Astrocyte of the hippocampus (primary cell): ENCODE measurements around the gene FZD8.
"Not testable (repeated sequence)": the region's sequence is repeated elsewhere in the genome, so short reads cannot be mapped to it uniquely, and the experiment has no call there.

Source experiments
- DNase-seq: peaks from one replicate; pipeline ENCODE4 v3.0.0; 2011; ENCODE audit warnings: low read depth, low spot score

FZD8 gene, protein sequence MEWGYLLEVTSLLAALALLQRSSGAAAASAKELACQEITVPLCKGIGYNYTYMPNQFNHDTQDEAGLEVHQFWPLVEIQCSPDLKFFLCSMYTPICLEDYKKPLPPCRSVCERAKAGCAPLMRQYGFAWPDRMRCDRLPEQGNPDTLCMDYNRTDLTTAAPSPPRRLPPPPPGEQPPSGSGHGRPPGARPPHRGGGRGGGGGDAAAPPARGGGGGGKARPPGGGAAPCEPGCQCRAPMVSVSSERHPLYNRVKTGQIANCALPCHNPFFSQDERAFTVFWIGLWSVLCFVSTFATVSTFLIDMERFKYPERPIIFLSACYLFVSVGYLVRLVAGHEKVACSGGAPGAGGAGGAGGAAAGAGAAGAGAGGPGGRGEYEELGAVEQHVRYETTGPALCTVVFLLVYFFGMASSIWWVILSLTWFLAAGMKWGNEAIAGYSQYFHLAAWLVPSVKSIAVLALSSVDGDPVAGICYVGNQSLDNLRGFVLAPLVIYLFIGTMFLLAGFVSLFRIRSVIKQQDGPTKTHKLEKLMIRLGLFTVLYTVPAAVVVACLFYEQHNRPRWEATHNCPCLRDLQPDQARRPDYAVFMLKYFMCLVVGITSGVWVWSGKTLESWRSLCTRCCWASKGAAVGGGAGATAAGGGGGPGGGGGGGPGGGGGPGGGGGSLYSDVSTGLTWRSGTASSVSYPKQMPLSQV

DNA sequence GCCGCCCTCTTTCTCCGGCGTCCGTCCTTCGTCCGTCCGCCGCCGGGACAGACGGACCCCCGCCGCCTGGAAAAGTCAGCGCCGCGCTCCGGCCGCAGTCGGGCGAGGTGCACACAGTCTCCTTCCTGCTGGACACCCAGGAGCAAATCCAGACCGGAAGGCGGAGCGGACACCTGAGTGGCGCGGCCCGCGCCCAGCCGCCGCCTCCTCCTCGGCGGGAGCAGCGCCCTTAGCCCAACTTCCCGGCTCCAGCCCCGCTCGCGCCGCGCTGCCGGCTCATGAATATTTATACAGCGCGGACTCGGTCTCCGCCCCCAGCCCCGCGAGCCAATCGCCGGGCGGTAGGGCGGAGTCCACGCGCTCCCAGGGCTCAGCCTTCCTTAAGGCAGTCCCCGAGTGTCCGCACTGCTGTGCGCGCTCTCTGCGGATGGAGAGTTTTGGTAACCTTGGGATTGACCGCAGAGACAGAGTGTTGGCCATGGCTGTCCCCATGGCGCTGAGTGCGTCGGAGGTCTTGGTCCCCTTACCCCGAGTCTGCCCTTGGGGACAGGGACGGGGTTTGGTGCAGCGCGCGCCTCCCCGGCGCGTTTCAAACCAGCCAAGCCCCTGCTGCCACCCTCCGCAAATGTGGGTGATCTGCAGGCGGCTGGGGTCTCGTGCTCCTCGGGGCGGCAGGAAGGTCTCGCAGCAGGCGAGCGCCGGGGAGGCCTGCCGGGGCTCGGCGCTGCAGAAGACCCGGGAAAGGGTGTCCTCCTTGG, at the start of gene FZD8:
Gene FZD8 (minus strand): TSS at position 262 of the 758 bp plus-strand sequence. CDS start 867 bp downstream, outside the sequence.
- peak; percentile 97 for DNase-seq

DNA sequence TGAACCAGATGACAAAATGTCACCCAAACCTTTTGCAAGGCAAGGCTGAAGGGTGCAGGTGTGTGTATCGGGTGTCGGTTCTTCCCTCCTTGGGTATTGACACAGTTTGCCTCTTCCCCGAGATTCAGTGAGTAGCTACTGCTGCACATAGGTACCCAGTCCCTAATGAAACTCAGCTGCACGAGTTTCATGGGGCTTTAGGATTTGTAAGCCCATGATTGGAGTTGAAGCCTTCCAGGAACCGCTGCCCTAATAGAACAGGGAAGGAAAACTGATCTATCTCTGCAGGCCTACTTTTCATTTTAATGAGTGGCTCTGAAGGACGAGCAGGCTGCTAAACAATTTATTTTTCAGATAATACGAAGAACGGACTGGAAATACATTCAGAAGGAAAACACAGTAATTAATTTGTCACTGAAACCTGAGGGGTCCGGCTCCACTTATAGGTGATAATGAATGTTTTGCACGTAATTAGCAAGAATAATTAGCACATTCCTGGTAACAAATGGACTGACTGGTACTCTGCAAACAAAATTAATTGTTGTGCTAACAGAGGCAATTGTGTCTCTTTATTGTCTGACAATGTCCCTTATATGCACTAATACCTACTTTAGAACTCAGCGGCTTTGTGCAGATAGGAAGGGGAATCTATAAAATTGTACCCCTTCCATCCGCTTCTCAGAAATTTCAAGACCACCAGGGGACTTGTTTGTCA, 49.6 kb upstream of the FZD8 start:
- DNase-seq = no peak

DNA sequence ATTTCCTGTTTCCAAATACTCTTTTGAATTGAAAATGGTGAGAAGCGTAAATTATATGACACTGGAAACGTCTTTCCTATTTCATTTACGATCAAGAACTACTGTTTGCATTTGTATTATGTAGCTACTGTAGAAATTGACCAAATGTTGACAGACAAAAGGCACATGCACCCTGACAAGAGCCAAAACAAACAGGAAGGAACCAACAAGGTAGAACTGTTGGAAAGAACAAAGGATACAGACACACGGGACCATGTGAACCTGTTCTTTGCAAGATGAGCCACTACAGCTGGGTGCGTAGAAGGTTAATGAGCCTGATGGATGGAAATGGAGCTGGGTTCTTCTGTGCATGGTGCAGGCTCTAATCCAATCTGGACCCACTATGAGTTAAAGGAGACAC, 48.4 kb upstream of the FZD8 start:
- no peak for DNase-seq

DNA sequence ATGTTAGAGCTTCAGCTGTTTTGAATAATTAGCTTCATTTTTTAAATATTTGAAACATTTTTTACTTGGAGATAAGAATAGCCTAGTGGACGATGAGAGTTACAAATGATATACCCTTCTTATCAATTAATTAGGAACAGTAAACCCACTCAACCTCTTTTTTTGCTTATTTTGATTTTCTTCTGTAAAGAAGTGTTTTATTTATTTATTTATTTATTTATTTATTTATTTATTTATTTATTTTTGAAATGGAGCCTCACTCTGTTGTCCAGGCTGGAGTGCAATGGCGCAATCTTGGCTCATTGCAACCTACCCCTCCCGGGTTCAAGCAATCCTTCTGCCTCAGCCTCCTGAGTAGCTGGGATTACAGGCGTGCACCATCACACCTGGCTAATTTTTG, 43.8 kb upstream of the FZD8 start:
- not testable (repeated sequence) for DNase-seq

DNA sequence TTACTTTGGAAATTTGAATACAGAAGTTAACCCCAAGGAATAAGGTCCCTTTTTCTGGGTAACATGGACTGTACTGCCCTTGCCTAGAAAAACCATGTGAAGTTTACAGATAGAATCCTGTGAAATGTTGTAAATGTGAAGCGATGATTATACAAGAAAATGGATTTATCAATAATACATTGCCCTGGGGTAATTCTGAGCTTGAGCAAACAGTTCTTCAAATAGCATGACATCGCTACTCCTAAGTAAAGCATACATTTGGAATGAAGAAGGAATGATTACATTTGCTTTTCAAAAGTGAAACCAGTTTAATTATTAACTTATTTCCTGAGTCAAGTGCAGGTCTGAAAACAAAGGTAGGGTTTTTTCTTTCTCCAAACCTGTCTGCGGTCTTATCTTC, 43.3 kb upstream of the FZD8 start:
- no peak for DNase-seq

DNA sequence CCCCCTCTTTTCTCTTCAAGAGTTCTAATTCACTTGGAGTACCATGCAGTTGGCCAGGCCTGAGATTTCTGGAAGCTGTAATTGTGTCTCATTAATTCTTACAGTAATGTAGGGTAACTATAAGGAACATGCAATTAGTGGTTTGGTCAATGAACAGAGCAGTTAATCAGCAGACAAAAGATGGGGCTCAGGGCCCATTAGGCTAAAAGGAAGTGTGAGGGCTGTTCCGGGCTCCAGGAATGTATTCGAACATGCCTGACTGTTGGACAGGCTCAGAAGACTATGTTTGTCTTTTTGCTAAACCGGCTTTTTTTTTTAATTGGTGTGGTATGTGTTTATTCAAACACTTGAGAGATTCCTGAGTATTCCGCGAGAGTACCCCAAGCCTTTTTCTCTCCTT, 42.5 kb upstream of the FZD8 start:
- DNase-seq = peak; percentile 29

DNA sequence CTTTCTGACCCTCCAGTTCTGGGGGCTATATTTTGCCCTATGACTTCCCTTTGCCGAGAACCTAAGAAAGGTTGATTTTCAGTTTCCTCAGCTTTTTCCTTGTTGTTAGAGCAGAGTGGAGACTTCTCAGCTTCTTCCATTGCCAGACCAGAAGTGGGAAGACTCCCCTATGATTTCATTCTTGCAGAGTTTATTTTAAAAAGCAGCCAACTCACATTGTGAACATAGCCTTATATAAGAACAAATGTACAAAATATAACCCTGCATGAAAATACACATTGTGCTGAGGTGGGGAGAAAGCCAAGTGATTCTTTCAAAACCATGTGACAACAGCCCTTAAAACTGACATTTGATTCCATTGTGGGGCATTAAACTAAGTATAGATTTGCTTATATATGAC, 33.8 kb upstream of the FZD8 start:
- DNase-seq = no peak

DNA sequence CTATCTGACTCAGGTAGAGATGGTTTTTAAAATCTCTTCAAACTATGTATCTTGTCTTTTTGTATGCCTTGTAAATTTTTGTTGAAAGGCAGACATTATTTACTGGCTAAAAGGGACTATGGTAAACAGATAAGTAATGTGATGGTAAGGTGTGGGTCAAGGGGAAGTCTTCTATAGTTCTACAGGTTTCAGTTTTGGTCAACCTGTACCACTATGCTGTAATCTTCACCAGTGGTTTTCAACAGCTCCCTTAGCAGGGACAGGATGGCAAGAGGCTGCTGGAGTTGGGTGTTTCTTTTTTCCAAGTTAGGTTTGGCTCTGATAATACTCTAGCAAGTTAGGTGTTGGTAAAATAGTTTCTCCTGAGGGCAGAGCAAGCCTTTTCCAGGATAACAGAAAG, 32.7 kb upstream of the FZD8 start:
- no peak for DNase-seq

DNA sequence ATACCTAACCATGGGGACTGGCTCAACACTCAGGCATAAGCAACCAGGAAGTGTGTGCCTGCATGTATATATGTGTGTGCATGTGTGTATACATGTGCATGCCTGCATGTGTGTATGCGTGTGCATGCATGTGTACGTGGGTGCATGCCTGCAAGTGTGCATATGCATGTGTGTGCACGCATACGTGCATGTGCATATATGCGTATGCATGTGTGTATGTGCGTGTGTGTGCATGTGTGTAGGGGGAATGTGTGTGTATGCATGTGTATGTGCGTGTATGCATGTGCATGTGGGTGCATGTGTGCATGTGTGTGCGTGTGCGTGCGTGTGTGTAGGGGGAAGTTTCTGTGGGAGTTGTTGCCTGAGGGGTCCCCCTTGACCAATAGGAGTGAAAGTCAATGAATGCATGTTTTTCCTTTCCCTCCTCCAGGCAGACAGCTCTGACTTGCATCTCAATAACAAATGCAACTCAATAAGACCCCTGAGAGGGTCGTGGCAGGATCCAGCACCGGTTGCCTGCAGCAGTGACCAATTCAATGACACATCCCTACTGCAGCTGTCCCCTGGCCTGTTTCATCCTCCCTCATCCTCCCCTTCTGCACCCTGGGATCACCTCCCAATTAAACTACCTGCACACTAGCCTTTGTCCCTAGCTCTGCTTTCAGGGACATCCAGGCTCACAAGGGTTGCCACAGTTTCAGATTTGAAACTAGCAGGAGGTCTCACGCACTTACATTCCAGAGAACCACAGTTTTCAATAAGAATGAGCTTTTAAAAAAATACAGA, 27.0 kb upstream of the FZD8 start:
- no peak for DNase-seq

DNA sequence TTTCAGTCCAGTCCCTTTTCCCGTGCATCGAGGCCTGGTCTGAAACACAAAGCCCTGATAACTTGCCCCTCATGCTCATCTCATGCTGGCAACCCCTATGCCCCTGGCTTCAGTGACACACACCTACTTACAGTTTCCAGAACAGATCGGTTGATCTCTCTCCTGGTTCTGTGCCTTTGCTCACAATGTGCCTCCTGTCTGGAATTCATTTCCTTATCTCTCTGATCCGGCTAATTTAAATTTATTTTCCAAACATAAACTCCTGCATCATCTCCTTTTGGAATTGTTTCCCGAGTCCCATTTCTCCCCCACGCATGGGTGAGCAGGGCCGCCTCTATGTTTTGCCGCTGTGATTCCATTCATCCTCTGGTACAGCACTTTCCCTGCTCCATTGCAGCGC, 25.9 kb upstream of the FZD8 start:
- DNase-seq = no peak

DNA sequence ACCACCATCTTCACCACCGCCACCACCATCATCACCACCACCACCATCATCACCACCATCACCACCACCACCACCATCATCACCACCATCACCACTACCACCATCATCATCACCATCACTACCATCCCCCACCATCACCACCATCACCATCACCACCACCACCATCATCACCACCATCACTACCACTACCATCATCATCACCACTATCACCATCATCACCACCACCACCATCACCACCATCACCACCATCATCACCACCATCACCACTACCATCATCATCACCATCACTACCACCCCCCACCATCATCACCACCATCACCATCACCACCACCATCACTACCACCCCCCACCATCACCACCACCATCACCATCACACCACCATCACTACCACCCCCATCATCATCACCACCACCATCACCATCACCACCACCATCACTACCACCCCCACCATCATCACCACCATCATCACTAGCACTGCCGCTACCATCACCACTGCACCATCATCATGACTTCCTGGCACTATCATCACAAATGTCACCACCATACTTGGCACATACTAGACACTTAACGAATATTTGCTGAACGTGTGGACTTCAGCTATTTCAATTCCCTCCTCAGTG, 25.3 kb upstream of the FZD8 start:
- DNase-seq = no peak

DNA sequence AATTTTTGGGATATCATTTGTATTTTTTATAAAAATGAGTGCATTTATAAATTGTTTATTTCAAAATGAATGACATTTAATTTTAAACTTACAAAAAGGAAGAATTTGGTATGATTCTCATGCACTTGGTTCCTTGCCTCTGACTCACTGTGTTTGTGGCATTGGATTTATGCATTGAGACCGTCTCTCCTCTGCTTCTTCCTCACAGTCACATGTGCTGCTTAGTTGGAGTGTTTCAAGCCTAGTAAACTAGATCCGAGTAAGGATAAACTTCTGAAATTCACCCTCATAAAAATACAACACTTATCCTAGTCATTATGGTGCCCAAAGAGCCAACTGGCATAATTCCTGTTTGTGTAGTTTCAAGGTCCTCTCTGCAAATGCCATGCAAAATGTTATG, 19.1 kb upstream of the FZD8 start:
- DNase-seq = no peak

DNA sequence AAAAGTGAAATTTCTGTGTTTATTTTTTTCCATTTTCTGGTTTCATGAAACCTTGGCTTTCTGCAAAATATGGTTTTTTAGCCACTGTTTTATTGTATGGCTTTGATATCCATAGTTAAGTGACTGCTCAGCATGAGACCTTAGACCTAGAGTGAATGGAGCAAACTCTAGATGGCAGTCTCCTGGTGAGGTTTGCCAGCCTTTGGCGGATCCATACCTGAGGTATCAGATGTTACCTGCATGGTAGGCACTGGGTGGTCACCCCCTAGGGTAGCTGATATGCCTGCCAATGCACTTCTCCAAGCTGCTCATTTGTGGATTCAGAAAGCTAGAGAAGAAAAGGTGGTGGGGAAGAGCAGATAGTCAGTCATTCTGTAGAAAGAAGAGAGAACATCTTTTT, 17.4 kb upstream of the FZD8 start:
- no peak for DNase-seq

DNA sequence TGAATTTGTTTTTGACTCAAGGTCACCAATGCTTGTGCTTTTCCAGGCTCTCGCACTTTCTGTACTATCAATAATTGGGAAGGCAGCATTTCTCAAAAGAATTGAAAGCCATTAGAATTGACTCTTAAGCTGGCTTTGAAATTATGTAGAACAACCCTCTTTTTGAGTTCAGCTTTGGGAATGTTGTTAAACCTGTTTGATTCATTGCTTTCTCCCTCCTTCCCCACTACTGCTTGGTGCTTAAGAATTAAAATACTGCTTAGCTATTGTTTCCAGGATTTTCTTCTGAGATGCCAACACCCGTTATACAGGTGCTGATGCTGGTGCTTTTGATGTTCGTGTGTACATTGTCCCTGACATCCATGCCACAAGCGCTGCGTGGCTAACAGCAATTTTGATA, 15.5 kb upstream of the FZD8 start:
- no peak for DNase-seq

DNA sequence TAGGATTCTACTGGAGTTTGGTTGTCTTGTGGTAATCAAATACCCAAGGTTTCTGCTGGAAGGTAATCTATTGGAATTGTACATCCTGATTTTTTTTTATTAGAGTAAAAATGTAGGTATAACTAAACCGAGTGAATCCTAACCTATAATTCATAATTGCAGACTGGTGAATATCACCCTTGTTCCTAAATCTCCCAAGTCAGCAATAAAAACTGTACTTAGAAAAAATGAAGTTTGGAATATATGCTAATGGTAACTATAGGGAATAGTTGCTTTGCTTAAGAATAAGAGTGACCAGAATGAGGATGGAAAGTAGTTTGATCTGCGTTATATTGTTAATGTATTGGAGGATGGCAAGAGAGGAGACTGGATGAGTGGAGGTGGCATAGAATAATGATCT, 10.7 kb upstream of the FZD8 start:
- no peak for DNase-seq

DNA sequence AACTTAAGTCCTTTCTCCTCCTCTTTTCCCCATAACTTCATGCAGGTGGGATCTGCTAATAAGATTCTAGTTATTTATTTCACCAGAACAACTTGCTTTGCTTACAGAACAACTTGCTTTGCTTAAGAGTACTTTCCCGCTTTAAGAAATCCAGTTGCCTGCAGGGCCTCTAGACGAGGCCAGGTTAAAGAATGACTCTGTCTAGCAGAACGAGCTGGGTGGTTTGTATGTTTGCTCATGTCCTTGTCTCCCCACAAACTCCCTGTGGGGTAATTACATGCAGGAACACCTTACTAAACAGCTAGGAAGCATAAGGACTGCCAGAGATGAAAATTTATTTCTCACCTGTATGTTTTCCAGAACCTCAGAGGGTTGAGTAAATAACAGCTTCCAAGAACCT, 8.8 kb upstream of the FZD8 start:
- DNase-seq = no peak

DNA sequence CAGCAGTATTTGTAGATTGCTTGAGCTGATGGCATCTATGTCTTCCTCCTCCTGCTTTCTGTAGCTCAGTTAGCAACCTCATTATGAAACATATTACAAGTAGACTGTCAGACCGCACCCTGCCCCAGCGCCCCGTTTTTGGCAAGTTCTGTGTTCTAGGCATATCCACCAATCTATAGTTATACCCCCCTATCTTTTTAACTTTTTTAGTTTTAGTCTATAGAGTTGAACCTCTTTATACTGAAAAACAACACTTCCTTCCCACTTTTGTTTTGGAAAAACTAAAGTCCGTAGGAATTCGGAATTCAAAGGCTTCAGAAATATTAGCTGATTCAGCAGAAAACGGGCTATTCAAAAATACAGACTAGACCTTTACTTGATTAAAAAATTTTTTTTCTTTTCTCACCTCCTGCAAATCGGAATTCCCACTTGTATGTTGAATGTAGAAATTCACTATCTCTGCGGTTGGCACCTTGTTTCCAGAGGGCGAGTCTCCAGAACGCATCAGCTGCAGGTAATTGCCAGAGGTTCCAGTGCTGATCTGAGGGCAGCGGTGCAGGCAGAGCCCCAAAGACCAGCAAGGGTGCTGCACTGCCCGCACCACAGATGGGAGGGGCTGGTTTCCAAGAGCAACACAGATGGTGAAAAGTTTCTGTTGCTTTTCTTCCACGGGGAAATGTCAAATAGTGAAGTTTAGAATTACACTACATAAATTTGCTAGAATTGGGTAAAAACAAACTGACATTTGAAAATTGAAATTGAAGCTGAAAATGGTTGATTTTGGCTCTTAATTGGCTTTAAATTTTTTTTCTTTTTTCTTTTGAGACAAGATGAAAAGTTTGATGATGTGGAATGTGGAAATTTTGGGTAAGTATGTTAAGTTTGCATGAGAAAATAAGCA, 2.2 kb upstream of the FZD8 start:
- no peak for DNase-seq

DNA sequence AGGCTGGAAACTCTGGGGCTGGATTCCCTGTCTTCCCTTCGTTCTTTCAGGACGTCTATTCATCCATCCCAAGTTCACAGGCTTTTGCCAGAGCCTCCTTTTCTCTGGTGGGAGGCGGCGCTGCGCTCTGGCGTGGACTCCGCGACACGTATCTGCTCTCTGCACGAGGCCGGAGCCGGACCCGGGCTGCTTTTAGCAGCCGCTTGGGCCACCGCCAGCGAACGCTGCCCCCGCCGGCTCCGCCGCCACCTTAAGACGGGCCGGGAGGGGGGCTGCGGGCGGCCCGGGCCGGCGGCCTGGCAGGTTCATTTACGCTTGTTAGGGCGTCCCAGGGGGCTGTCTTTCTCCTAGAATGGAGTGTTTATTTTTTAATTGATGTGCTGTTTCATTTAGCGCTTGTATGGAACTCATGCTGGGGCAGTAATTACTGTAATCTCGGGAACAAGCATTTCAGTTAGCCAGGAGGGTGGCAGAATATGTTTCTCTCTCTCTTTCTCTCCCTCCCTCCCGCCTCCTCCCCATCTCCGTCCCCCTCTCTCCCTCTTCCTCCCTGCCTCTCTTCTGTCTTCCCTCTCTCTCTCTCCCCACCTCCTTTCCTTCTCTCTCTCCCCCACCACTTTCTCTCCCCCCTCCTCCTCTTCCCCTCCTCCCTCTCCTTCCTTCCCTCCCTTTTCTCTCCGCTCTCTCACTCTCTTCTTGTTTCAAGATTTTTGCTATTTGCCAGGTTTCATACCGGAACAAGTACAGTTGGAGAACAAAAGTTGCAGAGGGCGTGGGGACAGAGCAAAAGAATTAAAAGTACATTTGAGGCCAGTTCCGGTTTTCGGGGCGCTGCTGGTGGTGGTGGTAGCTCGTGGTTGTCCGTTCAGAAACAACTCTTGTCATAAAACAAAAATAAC, 1.3 kb upstream of the FZD8 start:
- peak; percentile 75 for DNase-seq

DNA sequence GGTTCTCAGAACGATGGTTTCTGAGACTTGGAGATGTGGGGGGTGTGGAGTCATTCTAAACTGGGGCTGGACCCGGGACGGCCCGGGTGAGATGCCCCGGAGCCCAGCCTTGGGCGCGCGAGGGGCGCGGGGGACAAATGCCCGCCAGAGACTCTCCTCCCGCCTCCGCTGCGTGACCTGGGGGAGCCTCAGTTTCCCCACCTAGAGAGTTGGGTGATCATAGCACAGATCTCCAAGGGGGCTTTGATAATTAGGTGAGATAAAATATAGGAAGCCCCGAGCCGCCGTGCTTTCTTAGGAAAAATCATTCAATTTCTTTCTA, 658 bp upstream of the FZD8 start:
- no peak for DNase-seq
